Testis (tissue), 2 donors: Measurements from ENCODE around the gene ATXN7L3.

Experiments used
- CTCF ChIP-seq, 3 experiments: fragments of 450-650 bp in 2 of 3; fragments of 200-600 bp in 1 of 3; sonication (generic) in 1 of 3; IDR thresholded peaks; one replicate each; pipeline ENCODE4 v1.5.1; 2016 to 2019; ENCODE audit warnings: antibody characterized with exemption in 3 of 3, mild to moderate bottlenecking in 2 of 3, moderate library complexity in 1 of 3
- POLR2A ChIP-seq: fragments of 450-650 bp; IDR thresholded peaks from one replicate; pipeline ENCODE4 v1.6.1; 2017; ENCODE audit warnings: antibody characterized with exemption, mild to moderate bottlenecking, moderate library complexity

DNA sequence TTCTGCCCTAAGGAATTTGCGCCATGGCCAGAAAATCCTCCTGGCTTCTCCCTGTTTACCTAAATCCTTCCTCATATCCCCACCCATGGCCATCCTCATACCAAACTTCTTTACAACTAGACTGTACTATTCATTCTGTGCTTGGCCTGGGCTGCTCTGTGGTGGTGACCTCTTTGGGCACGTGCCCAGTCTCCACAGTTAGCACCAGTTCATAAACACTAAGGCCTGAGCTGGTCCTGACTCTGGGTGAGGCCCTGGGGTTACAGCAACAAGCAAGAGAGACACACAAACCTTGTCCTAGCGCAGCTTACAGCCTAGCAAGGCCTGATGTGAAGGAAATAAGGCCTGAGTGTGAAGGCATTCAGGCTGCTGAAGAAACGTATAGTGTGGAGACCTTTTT is 3.1 kb upstream of the ATXN7L3 start:
- TF ChIP-seq CTCF (IDR thresholded peaks at IDR 0.05) (no peak), POLR2A (no peak)
